ENCODE data around the gene CEMP1. TPM values are rescaled to one million over a fixed set of nuclear protein-coding genes. Genes with fewer than 3 reads are reported as not detected.

Gene CEMP1
- total and polyA plus RNA-seq, 10 of the 15 experiments (the other 5 are each of a cell fraction or from before 2014, with no cell fraction given), result 0.05 to 8.2 (median 1.5) TPM; not detected in 5

DNA sequence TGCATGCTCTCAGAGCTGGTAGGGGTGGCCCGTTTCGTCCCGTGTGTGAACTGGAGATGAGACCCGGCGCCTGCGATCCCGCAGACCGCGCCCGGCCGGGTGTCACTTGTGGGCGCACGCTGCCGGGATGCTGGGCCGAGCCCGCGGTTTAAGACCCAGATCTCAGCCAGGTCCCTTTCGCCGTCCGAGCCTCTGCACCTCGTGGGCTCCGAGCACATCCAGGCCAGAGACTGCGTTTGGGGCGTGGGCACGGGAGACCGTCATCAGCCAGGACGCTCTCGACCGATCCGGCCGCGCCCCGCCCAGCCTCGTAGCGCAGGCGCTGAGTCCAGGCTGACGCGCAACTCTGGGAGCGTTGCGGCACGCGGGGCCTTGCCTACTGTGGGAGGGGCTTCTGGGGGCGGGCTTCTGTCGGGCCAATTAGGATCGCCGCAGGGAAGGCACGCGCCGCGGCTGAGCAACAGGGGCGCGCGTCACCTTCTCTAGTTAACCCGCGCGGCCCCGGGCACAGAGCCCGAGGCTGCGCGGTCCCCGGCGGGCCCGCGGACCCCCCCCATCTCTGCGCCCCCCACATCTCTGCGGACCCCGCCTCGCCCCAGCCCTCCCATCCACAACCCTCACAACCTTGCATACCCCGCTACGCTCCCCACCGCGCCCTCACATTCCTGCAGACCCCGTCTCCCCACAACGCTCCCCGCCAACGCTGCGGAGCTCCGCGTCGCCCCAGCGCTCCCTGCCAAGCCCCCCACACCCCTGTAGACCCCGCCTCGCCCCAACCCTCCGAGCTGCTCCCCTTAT is 687 bp upstream of the CEMP1 start (continued):
- TF ChIP-seq ELK1 (IDR thresholded peaks at IDR 0.05; ENCODE audit: low read depth, low read length) (no peak), SMAD1 (IDR thresholded peaks at IDR 0.05; ENCODE audit: low read depth, partially characterized antibody) (no peak), EED (IDR thresholded peaks at IDR 0.05; ENCODE audit: low read depth) (no peak), IKZF2 (IDR thresholded peaks at IDR 0.05) (no peak), CBX3 (IDR thresholded peaks at IDR 0.05; ENCODE audit: borderline replicate concordance, low read depth) (no peak), KAT2A (conservative IDR thresholded peaks at IDR 0.05; ENCODE audit: control insufficient read depth, low read depth, low read length) (no peak), MTA2 (IDR thresholded peaks at IDR 0.05; ENCODE audit: low read depth) (no peak), IRF4 (IDR thresholded peaks at IDR 0.05; ENCODE audit: low read depth, low read length) (no peak), POLR2AphosphoS2 (IDR thresholded peaks at IDR 0.05; ENCODE audit: low read depth, low read length) (peak; percentile 61), ZNF274 (IDR thresholded peaks at IDR 0.05; ENCODE audit: insufficient read depth, insufficient read length) (no peak), CREB1 (IDR thresholded peaks at IDR 0.05; ENCODE audit: low read depth) (peak; percentile 84), NR2C2 (IDR thresholded peaks at IDR 0.05; ENCODE audit: borderline replicate concordance, control insufficient read depth, insufficient read length, low read depth) (no peak), TARDBP (IDR thresholded peaks at IDR 0.05; ENCODE audit: borderline replicate concordance) (0 out of 2 replicates have a peak, but pooled peaks have one; percentile 48), PML (IDR thresholded peaks at IDR 0.05; ENCODE audit: low read length) (0 out of 2 replicates have a peak, but pooled peaks have one; percentile 27), GABPA (IDR thresholded peaks at IDR 0.05; ENCODE audit: low read depth) (no peak), SREBF2 (IDR thresholded peaks at IDR 0.05; ENCODE audit: low read length) (no peak), JUND (IDR thresholded peaks at IDR 0.05; ENCODE audit: low read depth, low read length) (no peak), CBFB (IDR thresholded peaks at IDR 0.05; ENCODE audit: low read depth) (no peak), SKIL (IDR thresholded peaks at IDR 0.05; ENCODE audit: low read depth, poor library complexity, severe bottlenecking) (no peak), NR2F1 (conservative IDR thresholded peaks at IDR 0.05) (no peak), SRF (IDR thresholded peaks at IDR 0.05; ENCODE audit: low read depth in 2 of 2, low read length in 2 of 2) (peak in 1 of 2 experiments; percentile 5; a peak in 1 of 4 replicates)
- TF ChIP-seq, protein P1, sequence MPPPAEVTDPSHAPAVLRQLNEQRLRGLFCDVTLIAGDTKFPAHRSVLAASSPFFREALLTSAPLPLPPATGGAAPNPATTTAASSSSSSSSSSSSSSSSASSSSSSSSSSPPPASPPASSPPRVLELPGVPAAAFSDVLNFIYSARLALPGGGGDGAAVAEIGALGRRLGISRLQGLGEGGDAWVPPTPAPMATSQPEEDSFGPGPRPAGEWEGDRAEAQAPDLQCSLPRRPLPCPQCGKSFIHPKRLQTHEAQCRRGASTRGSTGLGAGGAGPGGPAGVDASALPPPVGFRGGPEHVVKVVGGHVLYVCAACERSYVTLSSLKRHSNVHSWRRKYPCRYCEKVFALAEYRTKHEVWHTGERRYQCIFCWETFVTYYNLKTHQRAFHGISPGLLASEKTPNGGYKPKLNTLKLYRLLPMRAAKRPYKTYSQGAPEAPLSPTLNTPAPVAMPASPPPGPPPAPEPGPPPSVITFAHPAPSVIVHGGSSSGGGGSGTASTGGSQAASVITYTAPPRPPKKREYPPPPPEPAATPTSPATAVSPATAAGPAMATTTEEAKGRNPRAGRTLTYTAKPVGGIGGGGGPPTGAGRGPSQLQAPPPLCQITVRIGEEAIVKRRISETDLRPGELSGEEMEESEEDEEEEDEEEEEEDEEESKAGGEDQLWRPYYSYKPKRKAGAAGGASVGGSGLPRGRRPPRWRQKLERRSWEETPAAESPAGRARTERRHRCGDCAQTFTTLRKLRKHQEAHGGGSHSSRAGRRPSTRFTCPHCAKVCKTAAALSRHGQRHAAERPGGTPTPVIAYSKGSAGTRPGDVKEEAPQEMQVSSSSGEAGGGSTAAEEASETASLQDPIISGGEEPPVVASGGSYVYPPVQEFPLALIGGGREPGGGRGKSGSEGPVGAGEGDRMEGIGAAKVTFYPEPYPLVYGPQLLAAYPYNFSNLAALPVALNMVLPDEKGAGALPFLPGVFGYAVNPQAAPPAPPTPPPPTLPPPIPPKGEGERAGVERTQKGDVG (CRISPR knock-in tag; IDR thresholded peaks at IDR 0.05), result no peak
- TF ChIP-seq, protein P2, sequence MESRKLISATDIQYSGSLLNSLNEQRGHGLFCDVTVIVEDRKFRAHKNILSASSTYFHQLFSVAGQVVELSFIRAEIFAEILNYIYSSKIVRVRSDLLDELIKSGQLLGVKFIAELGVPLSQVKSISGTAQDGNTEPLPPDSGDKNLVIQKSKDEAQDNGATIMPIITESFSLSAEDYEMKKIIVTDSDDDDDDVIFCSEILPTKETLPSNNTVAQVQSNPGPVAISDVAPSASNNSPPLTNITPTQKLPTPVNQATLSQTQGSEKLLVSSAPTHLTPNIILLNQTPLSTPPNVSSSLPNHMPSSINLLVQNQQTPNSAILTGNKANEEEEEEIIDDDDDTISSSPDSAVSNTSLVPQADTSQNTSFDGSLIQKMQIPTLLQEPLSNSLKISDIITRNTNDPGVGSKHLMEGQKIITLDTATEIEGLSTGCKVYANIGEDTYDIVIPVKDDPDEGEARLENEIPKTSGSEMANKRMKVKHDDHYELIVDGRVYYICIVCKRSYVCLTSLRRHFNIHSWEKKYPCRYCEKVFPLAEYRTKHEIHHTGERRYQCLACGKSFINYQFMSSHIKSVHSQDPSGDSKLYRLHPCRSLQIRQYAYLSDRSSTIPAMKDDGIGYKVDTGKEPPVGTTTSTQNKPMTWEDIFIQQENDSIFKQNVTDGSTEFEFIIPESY (IDR thresholded peaks at IDR 0.05), result no peak
